Duodenal mucosa (tissue), 2 donors: Measurements from ENCODE around the gene SORBS2.

Source experiments
- H3K27ac ChIP-seq: one replicate; pipeline ENCODE4 v1.7.0; 2013; ENCODE audit warnings: low read depth, low read length
- H3K27me3 ChIP-seq, 2 donors: one replicate each; pipeline ENCODE4 v1.7.0; 2013; ENCODE audit warnings: low read length in 2 of 2, control low read depth in 1 of 2; ENCODE audit not compliant: insufficient read depth in 2 of 2, control insufficient read depth in 1 of 2
- H3K36me3 ChIP-seq, 2 donors: one replicate each; pipeline ENCODE4 v1.7.0; 2013; ENCODE audit warnings: low read length in 2 of 2, control low read depth in 1 of 2; ENCODE audit not compliant: insufficient read depth in 2 of 2, control insufficient read depth in 1 of 2
- H3K4me1 ChIP-seq, 2 donors: one replicate each; pipeline ENCODE4 v1.7.0; 2013; ENCODE audit warnings: low read length in 2 of 2, control low read depth in 1 of 2; ENCODE audit not compliant: insufficient read depth in 2 of 2, control insufficient read depth in 1 of 2
- H3K4me3 ChIP-seq, 2 donors: one replicate each; pipeline ENCODE4 v1.7.0; 2013; ENCODE audit warnings: low read length in 2 of 2, low read depth in 1 of 2
- H3K9ac ChIP-seq, 2 donors: one replicate each; pipeline ENCODE4 v1.7.0; 2013; ENCODE audit warnings: low read length in 2 of 2, low read depth in 1 of 2
- H3K9me3 ChIP-seq, 2 donors: one replicate each; pipeline ENCODE4 v1.7.0; 2013; ENCODE audit warnings: low read length in 2 of 2, control low read depth in 1 of 2; ENCODE audit not compliant: control insufficient read depth in 1 of 2

The SORBS2 gene

DNA sequence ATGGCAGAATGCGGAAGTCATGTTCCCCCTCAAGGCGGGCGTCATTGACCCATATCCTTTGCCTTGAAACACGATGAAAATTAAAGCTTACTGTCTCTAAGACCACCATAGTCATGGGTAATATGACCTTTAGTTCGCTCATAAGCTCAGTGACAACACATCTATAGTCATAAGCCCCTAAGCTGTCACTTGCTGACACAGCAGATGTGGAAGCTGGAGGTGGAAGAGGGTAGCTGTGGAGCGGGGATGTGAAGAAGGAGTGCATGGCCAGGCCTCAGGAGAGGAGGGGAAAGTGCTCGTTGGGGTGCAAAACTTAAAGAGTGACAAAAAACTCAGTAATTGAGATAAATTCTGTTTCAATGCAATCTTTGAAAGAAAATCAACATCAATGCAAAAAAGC, 142.7 kb downstream of the SORBS2 start:
- no peaks in the 10 kb centered on the region for H3K27me3 ChIP-seq
- H3K4me1 ChIP-seq, result no peaks in the 10 kb centered on the region
- no peak overlapping the region for H3K27ac ChIP-seq
- no peak overlapping the region for H3K9ac ChIP-seq
- H3K9me3 ChIP-seq, result no peaks in the 10 kb centered on the region
- no peak overlapping the region for H3K4me3 ChIP-seq
- peaks cover 0 to 6% of the 10 kb centered on the region in 2 donors for H3K36me3 ChIP-seq

DNA sequence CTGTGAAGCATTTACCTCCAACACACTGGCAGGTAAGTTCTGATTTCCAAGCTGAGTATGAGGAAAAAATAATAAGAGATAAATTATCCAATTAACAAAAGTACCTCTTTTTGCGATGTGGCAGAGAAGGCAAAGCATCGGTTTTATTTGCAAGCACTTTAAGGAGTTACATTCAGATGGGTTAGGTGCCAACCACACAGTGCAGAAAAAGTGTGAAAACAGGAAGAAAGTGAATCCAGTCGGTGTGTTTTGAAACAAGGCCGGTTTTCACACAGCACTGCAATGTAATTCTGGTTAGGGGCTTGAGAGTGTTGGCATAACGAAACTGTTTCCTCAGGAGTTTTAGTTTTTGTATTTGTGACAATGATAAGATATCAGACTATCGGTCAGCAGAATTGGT, 145.8 kb downstream of the SORBS2 start:
- Histone ChIP-seq H3K4me3 (no peak overlapping the region), H3K27ac (no peak overlapping the region), H3K4me1 (no peaks in the 10 kb centered on the region), H3K9me3 (no peaks in the 10 kb centered on the region), H3K36me3 (peaks cover 5 to 6% of the 10 kb centered on the region in 2 donors), H3K27me3 (no peaks in the 10 kb centered on the region), H3K9ac (no peak overlapping the region)

DNA sequence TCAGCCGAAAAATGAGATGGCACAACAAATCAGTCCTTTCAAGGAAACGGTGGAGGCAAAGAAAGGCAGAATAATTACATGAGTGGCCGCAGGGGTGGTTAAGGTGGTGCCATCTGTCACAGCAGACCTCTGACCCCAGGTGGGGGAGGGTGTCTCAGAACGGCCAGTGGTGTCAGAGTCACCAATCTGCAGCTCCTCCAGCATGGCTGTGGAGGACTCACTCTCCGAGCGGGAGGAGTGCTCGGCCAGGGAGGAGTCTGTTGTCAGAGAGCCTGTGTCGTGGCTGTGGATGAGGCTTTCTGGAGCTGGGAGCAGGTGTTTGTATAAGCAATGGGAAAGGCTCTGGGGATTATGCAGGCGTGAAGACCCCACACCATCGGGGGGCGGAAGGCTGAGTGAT, 146.3 kb downstream of the SORBS2 start:
- peaks cover 5 to 6% of the 10 kb centered on the region in 2 donors for H3K36me3 ChIP-seq
- H3K27ac ChIP-seq, result no peak overlapping the region
- no peaks in the 10 kb centered on the region for H3K4me1 ChIP-seq
- H3K4me3 ChIP-seq, result no peak overlapping the region
- no peak overlapping the region for H3K9ac ChIP-seq
- no peaks in the 10 kb centered on the region for H3K27me3 ChIP-seq
- H3K9me3 ChIP-seq, result no peaks in the 10 kb centered on the region

DNA sequence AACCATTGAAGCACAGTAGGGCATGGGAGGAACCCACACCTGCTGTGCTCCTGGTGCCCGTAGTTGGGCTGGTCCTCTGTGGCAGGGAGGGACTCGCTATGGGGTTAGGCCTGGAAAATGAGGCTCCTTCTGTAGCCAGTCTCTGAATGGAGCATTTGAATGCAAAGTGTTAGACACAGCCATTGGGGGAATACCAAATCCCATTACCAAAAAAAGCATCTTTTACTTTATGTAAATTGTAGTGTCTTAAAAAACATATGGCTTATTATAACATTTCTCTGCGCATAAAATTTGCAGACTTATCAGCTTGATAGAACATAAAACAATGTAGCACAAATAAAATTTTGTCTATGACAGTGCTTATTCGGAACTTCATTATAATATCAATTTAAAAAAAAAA, 147.5 kb downstream of the SORBS2 start:
- no peak overlapping the region for H3K9ac ChIP-seq
- H3K36me3 ChIP-seq, result peaks cover 5 to 6% of the 10 kb centered on the region in 2 donors
- no peak overlapping the region for H3K27ac ChIP-seq
- no peaks in the 10 kb centered on the region for H3K27me3 ChIP-seq
- no peaks in the 10 kb centered on the region for H3K4me1 ChIP-seq
- no peaks in the 10 kb centered on the region for H3K9me3 ChIP-seq
- no peak overlapping the region for H3K4me3 ChIP-seq

- Histone ChIP-seq H3K27me3 (no peaks in the 10 kb centered on the region), H3K4me1 (no peaks in the 10 kb centered on the region), H3K27ac (no peak overlapping the region), H3K36me3 (peaks cover 5 to 6% of the 10 kb centered on the region in 2 donors), H3K9me3 (no peaks in the 10 kb centered on the region), H3K4me3 (no peak overlapping the region), H3K9ac (no peak overlapping the region)
These were observed 149.8 kb downstream of the SORBS2 start for GRCh38 chr4:185662030-185662778.

DNA sequence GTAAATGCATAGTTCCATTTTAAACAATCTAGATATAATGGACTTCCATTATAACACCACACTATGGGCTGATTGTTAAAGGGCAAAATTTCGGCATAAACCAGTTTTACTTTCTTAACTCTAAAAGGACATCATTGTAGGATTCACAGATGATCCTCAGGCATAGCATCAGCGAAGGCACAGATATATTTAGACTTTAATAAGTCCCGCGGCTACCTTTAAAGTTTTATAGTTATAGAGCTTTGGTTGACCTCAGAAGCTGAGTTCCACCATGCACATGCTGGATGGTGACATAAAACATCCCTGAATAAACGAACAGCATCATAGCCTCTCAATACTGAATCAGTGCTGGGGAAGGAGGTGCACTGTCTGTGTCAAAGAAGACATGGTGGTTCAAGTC, 151.7 kb downstream of the SORBS2 start:
- H3K27ac ChIP-seq, result no peak overlapping the region
- peaks cover 0 to 5% of the 10 kb centered on the region in 2 donors for H3K36me3 ChIP-seq
- no peak overlapping the region for H3K9ac ChIP-seq
- H3K4me1 ChIP-seq, result no peaks in the 10 kb centered on the region
- H3K27me3 ChIP-seq, result no peaks in the 10 kb centered on the region
- no peak overlapping the region for H3K4me3 ChIP-seq
- H3K9me3 ChIP-seq, result no peaks in the 10 kb centered on the region

DNA sequence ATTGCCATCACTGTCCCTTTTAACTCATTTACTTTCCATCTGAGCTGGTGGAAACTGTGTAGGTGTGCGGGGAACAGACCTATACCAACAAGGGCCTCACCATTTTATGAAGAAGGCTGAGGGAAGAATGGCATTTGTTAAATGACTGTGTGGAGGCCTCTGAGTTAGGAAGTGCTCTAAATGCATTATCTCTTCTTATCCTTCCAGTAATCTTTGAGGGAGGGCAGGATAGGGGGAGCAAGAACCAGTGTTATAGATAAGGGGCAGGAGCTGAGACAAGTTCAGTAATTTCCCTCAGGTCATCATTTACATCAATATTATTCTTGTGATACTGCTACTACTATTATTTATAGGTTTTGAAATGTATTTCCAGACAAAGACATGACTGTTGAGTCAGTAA, 154.3 kb downstream of the SORBS2 start:
- Histone ChIP-seq H3K9me3 (no peaks in the 10 kb centered on the region), H3K36me3 (peaks cover 0 to 5% of the 10 kb centered on the region in 2 donors), H3K27ac (no peak overlapping the region), H3K27me3 (no peaks in the 10 kb centered on the region), H3K4me3 (no peak overlapping the region), H3K4me1 (no peaks in the 10 kb centered on the region), H3K9ac (no peak overlapping the region)

GRCh38 chr4:185657183-185657582, 154.8 kb downstream of the SORBS2 start:
- Histone ChIP-seq H3K36me3 (peaks cover 2 to 5% of the 10 kb centered on the region in 2 donors), H3K27ac (no peak overlapping the region), H3K4me1 (no peaks in the 10 kb centered on the region), H3K9me3 (no peaks in the 10 kb centered on the region), H3K4me3 (no peak overlapping the region), H3K27me3 (no peaks in the 10 kb centered on the region), H3K9ac (no peak overlapping the region)

GRCh38 chr4:185656467-185656931, 155.5 kb downstream of the SORBS2 start:
- H3K36me3 ChIP-seq, result peaks cover under 1 to 5% of the 10 kb centered on the region in 2 donors
- no peaks in the 10 kb centered on the region for H3K4me1 ChIP-seq
- no peaks in the 10 kb centered on the region for H3K9me3 ChIP-seq
- H3K9ac ChIP-seq, result no peak overlapping the region
- H3K27me3 ChIP-seq, result no peaks in the 10 kb centered on the region
- no peak overlapping the region for H3K27ac ChIP-seq
- H3K4me3 ChIP-seq, result no peak overlapping the region

- H3K9ac ChIP-seq, result no peak overlapping the region
- H3K27ac ChIP-seq, result no peak overlapping the region
- no peaks in the 10 kb centered on the region for H3K4me1 ChIP-seq
- no peak overlapping the region for H3K4me3 ChIP-seq
- H3K9me3 ChIP-seq, result no peaks in the 10 kb centered on the region
- peaks cover 0 to 5% of the 10 kb centered on the region in 2 donors for H3K36me3 ChIP-seq
- H3K27me3 ChIP-seq, result no peaks in the 10 kb centered on the region
These were observed 156.9 kb downstream of the SORBS2 start for GRCh38 chr4:185654965-185655554.
